GM12875 (cell line): ENCODE results near the gene FAM200C.

Source experiments
- H3K4me3 ChIP-seq: one replicate; pipeline ENCODE4 v1.5.1; 2011; ENCODE audit warnings: low read depth, low read length, control low read depth
- TF ChIP-seq, protein P1 (sequence below): IDR thresholded peaks from 2 replicates; pipeline ENCODE4 v1.5.1; 2011; ENCODE audit warnings: low read depth, mild to moderate bottlenecking, control low read depth, inconsistent platforms, low read length, moderate library complexity, borderline replicate concordance; ENCODE audit not compliant: insufficient read depth

Gene FAM200C

DNA sequence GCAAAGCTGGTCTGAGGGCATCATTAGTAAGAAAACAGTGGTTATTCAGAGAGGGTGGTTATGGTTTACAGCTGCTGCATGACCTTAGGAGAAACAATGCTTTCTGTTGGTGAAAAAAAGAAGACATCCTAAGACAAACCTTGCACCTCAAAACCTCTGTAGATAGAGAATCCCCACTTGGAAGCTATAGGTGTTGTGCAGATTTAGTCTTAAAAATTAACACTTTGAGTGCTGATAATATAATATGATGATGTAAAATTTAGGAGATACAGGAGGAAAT is 20.4 kb upstream of the FAM200C start:
- no peak overlapping the region for H3K4me3 ChIP-seq
- TF ChIP-seq, protein P1, sequence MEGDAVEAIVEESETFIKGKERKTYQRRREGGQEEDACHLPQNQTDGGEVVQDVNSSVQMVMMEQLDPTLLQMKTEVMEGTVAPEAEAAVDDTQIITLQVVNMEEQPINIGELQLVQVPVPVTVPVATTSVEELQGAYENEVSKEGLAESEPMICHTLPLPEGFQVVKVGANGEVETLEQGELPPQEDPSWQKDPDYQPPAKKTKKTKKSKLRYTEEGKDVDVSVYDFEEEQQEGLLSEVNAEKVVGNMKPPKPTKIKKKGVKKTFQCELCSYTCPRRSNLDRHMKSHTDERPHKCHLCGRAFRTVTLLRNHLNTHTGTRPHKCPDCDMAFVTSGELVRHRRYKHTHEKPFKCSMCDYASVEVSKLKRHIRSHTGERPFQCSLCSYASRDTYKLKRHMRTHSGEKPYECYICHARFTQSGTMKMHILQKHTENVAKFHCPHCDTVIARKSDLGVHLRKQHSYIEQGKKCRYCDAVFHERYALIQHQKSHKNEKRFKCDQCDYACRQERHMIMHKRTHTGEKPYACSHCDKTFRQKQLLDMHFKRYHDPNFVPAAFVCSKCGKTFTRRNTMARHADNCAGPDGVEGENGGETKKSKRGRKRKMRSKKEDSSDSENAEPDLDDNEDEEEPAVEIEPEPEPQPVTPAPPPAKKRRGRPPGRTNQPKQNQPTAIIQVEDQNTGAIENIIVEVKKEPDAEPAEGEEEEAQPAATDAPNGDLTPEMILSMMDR = no peak

DNA sequence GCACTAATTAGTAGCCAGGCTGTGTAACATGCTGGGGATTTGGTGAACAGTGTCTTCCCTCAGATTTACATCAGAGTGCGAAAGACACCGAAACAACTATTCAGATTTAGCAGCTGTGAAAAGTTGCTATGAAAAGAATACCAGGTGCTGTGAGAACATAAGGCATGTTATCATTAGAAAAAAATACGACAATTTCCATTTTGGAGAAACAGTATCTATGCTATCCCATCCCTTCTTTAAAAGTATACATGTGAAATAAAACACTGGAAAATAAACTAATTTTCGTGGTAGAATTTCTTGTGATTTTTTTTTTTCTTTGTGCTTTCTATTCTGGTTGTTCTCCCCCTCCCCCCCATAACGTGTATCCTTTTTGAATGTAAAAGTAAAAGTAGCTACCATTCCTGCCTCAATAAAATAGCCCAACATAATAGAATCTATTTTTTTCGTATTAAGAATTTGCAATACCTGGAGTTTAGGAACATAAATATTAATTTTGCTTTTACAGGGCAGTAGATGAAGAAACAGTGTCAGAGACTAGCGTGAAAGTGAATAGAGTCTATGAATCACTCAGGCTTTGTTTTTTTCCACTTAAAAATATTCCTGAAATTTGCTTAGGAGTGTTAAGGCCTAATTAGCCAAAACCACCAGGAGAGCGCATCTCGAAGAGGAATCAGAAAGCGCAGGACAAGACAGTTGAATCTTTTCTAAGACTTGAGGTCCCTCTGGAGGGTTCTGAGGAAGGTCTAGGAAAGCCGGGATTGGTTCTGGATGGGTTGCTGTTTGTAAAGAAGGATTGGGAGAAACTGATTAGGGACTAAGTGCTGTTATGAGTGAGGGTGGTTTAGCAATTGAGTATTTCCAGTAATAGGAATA is 19.8 kb upstream of the FAM200C start:
- H3K4me3 ChIP-seq = peak overlapping the region; percentile 53
- TF ChIP-seq, protein P1 = no peak

DNA sequence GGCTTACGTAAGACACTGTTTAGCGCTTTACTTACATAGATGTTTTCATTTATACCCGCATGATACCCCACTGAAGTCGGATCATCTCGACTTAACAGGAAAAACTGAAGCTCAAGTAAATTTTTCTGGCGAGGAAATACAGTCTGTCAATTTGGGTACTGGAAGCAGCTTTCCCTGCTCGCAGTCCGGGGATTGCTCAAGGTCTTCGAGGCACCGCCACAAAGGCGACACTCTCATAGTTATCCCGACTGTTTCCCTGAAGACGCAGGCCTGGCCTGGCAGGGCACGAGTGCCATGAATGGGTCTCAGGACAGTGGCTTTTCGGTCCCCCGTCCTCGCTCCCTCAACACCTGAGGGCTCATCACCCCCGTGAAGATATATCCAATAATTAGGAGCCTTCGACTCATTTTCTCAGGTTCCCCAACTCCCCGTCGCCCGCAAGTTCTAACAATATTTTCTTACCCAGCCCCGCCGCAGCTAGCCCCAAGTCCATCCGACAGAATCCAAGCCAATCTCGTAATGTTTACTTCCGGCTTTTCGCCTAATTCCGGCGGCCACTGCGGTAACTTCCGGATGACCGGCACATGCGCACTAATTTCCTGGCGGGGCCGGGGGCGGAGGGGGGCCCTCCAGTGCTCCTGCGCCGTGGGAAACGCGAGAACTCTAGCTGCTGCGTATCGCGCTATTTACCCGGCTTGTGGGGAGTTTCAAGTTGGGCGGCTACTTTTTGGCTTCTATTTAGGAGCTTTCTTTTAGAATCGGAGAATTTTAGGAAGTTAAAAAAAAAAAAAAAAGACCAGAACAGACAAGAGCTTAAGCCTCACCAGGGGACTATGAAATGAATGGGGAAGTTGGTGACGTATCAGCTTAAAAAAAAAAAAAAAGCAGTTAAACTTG is 19.0 kb upstream of the FAM200C start, which contains the start of gene SLU7:
Gene SLU7 (minus strand): TSS at position 521 of the 897 bp plus-strand sequence. CDS start 3,787 bp downstream, outside the sequence.
- TF ChIP-seq, protein P1 = no peak
- H3K4me3 ChIP-seq = peak within 1 kb of the TSS; percentile 80

DNA sequence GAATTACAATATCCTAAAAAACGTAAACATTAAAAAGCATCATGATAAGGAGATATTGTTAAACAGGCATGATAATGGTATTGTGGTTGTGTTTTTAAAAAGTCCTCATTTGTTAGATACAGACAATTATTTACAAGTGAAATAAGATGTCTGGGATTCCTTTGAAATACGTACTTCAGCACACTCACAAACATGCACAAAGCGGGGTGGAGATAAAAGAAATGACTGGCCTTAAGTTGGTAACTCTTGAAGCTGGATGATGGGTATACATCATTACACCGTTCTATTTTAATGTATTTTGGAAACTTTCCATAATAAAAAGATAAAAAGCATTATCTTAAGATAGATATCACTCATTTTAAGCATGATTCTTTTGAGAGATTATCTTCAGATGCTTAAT is 1.0 kb downstream of the FAM200C start:
- TF ChIP-seq, protein P1 = no peak
- peak overlapping the region; percentile 87 for H3K4me3 ChIP-seq

DNA sequence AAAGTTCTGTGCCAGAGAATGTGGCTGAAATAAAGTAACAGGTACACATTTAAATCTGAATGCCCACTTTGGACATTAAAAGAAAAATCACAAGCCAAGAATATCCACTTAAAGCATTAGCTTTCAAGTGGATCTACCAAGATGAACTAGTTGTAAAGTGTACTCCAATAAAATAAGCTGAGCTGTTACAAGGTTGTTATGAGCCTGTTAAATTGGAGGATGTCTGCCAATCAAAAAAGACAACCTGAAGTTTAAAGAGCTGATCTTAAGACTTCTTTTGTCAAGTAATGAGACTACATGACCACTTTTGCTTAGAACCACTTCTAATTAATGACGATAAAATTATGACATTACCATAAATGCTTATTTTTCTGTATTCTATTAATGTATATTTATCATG is 2.4 kb downstream of the FAM200C start:
- TF ChIP-seq, protein P1 = no peak
- H3K4me3 ChIP-seq = no peak overlapping the region

DNA sequence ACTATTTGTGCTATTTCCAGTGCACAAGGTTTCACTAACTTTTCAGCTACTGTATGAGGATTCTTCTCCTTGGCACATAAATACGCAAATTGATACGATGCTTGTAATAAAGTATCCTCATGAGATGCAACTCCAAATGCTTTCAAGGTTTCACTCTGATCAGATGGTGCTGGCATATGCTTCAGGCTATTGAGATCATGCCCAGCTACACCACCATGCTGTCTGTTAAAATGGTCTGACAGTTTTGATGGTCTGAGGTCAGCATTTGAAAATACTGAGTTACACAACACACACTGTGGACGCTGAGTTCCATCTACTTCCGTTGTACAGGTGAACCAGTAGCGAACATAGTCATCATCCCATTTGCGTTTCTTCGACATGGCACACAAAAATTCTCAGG is 4.7 kb downstream of the FAM200C start:
- TF ChIP-seq, protein P1 = no peak
- no peak overlapping the region for H3K4me3 ChIP-seq
